ENCODE measurements around the gene OR8K5.
"Not testable (repeated sequence)": the region's sequence is repeated elsewhere in the genome, so short reads cannot be mapped to it uniquely, and the experiment has no call there.

OR8K5 gene

DNA sequence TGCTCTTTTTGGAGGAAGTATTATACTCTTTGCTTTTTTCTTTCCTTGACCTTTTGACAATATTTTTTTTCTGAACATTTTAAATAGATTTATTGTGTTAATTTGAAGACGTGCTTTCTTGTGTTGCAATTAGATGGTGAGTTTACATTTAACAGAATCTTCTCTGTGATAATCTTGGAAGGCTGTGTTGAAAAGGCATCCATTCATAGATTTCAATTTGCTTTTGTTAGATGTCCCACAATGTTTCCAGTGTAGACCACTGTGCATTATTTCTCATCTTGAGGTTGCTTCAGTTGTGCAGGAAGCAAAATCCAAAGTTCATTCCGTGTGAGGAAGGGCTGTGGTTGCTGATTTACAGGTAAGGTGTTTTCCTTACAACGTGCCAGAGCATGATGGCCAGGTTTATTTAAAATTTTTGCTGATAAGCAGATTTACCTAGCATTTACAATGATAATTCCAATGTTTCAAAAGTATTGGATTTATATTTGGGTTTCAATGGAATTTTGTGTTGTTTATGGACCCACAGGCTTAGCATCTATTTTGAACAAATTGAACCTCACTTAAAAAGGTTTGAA, 12.2 kb upstream of the OR8K5 start:
- H3K36me3 ChIP-seq (ENCODE audit: control insufficient read depth, low read length), result no peaks in the 10 kb centered on the region
- no peaks in the 10 kb centered on the region for H3K9me3 ChIP-seq (ENCODE audit: control insufficient read depth, insufficient read depth, low read length)
- no peak overlapping the region for H3K4me2 ChIP-seq (ENCODE audit: low read length)
- no peaks in the 10 kb centered on the region for H3F3A ChIP-seq (ENCODE audit: control insufficient read depth, insufficient read depth)
- no peaks in the 10 kb centered on the region for H3K9me2 ChIP-seq (replicated peaks; ENCODE audit: control insufficient read depth, low read length)
- H3K79me2 ChIP-seq (ENCODE audit: control insufficient read depth, low read length), result no peaks in the 10 kb centered on the region
- no peaks in the 10 kb centered on the region for H3K4me1 ChIP-seq (ENCODE audit: control insufficient read depth, low read length)
- H3K27me3 ChIP-seq (ENCODE audit: control insufficient read depth, low read length), result no peaks in the 10 kb centered on the region
- no peak overlapping the region for H3K27ac ChIP-seq (ENCODE audit: low read depth, low read length)
- H4K20me1 ChIP-seq (ENCODE audit: control insufficient read depth, insufficient read depth, low read depth, low read length), result no peaks in the 10 kb centered on the region
- TF ChIP-seq, protein P1, sequence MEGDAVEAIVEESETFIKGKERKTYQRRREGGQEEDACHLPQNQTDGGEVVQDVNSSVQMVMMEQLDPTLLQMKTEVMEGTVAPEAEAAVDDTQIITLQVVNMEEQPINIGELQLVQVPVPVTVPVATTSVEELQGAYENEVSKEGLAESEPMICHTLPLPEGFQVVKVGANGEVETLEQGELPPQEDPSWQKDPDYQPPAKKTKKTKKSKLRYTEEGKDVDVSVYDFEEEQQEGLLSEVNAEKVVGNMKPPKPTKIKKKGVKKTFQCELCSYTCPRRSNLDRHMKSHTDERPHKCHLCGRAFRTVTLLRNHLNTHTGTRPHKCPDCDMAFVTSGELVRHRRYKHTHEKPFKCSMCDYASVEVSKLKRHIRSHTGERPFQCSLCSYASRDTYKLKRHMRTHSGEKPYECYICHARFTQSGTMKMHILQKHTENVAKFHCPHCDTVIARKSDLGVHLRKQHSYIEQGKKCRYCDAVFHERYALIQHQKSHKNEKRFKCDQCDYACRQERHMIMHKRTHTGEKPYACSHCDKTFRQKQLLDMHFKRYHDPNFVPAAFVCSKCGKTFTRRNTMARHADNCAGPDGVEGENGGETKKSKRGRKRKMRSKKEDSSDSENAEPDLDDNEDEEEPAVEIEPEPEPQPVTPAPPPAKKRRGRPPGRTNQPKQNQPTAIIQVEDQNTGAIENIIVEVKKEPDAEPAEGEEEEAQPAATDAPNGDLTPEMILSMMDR (IDR thresholded peaks at IDR 0.05; ENCODE audit: low read depth, low read length, poor library complexity, severe bottlenecking), result no peak
- no peak for TF ChIP-seq EZH2phosphoT487 (IDR thresholded peaks at IDR 0.05; ENCODE audit: borderline replicate concordance, low read length)
- no peak overlapping the region for H3K4me3 ChIP-seq (ENCODE audit: low read length)

DNA sequence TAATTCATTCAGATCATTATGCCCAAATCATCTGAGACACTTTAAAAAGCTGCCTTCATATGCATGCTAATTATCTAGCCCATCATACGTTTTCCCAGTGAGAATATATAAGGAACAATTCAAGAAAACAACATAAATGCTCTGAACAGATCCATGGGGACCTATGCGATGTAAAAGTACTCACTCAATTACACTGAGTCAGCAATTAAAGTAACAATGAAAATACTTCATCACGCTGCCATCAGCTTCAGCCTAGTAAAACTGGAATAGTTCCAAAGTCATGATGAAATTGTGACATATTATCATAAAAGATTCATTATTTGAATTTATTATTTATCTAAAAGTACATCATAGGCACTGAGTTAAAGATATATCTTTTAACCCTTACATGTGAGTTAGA, 3.7 kb upstream of the OR8K5 start:
- TF ChIP-seq EZH2phosphoT487 (IDR thresholded peaks at IDR 0.05; ENCODE audit: borderline replicate concordance, low read length), result no peak
- TF ChIP-seq, protein P1 (IDR thresholded peaks at IDR 0.05; ENCODE audit: low read depth, low read length, poor library complexity, severe bottlenecking), result no peak
- H3K79me2 ChIP-seq (ENCODE audit: control insufficient read depth, low read length), result no peaks in the 10 kb centered on the region
- H3F3A ChIP-seq (ENCODE audit: control insufficient read depth, insufficient read depth), result no peaks in the 10 kb centered on the region
- H3K36me3 ChIP-seq (ENCODE audit: control insufficient read depth, low read length), result no peaks in the 10 kb centered on the region
- no peak overlapping the region for H3K4me3 ChIP-seq (ENCODE audit: low read length)
- H3K4me1 ChIP-seq (ENCODE audit: control insufficient read depth, low read length), result no peaks in the 10 kb centered on the region
- no peaks in the 10 kb centered on the region for H3K9me2 ChIP-seq (replicated peaks; ENCODE audit: control insufficient read depth, low read length)
- no peaks in the 10 kb centered on the region for H4K20me1 ChIP-seq (ENCODE audit: control insufficient read depth, insufficient read depth, low read depth, low read length)
- H3K9me3 ChIP-seq (ENCODE audit: control insufficient read depth, insufficient read depth, low read length), result no peaks in the 10 kb centered on the region
- H3K4me2 ChIP-seq (ENCODE audit: low read length), result no peak overlapping the region
- H3K27me3 ChIP-seq (ENCODE audit: control insufficient read depth, low read length), result no peaks in the 10 kb centered on the region
- H3K27ac ChIP-seq (ENCODE audit: low read depth, low read length), result no peak overlapping the region

- Histone ChIP-seq H3K79me2 (ENCODE audit: control insufficient read depth, low read length) (no peaks in the 10 kb centered on the region), H3K9me2 (replicated peaks; ENCODE audit: control insufficient read depth, low read length) (no peaks in the 10 kb centered on the region), H3K4me2 (ENCODE audit: low read length) (no peak overlapping the region), H3F3A (ENCODE audit: control insufficient read depth, insufficient read depth) (no peaks in the 10 kb centered on the region), H3K4me1 (ENCODE audit: control insufficient read depth, low read length) (no peaks in the 10 kb centered on the region), H3K9me3 (ENCODE audit: control insufficient read depth, insufficient read depth, low read length) (peaks cover 10% of the 10 kb centered on the region; the same call in 1 of the 2 replicates), H4K20me1 (ENCODE audit: control insufficient read depth, insufficient read depth, low read depth, low read length) (no peaks in the 10 kb centered on the region), H3K27ac (ENCODE audit: low read depth, low read length) (no peak overlapping the region), H3K36me3 (ENCODE audit: control insufficient read depth, low read length) (no peaks in the 10 kb centered on the region), H3K27me3 (ENCODE audit: control insufficient read depth, low read length) (no peaks in the 10 kb centered on the region), H3K4me3 (ENCODE audit: low read length) (no peak overlapping the region)
- no peak for TF ChIP-seq EZH2phosphoT487 (IDR thresholded peaks at IDR 0.05; ENCODE audit: borderline replicate concordance, low read length)
Observed at GRCh38 chr11:56152333-56152732, 7.8 kb downstream of the OR8K5 start.

GRCh38 chr11:56151376-56151775, 8.7 kb downstream of the OR8K5 start:
- H3K27me3 ChIP-seq (ENCODE audit: control insufficient read depth, low read length), result no peaks in the 10 kb centered on the region
- no peaks in the 10 kb centered on the region for H3K79me2 ChIP-seq (ENCODE audit: control insufficient read depth, low read length)
- H3K27ac ChIP-seq (ENCODE audit: low read depth, low read length), result no peak overlapping the region
- no peak overlapping the region for H3K4me3 ChIP-seq (ENCODE audit: low read length)
- H4K20me1 ChIP-seq (ENCODE audit: control insufficient read depth, insufficient read depth, low read depth, low read length), result no peaks in the 10 kb centered on the region
- H3K9me2 ChIP-seq (replicated peaks; ENCODE audit: control insufficient read depth, low read length), result no peaks in the 10 kb centered on the region
- H3K9me3 ChIP-seq (ENCODE audit: control insufficient read depth, insufficient read depth, low read length), result peaks cover 10% of the 10 kb centered on the region; the same call in 1 of the 2 replicates
- no peaks in the 10 kb centered on the region for H3F3A ChIP-seq (ENCODE audit: control insufficient read depth, insufficient read depth)
- H3K4me2 ChIP-seq (ENCODE audit: low read length), result no peak overlapping the region
- TF ChIP-seq EZH2phosphoT487 (IDR thresholded peaks at IDR 0.05; ENCODE audit: borderline replicate concordance, low read length), result no peak
- TF ChIP-seq, protein P1 (IDR thresholded peaks at IDR 0.05; ENCODE audit: low read depth, low read length, poor library complexity, severe bottlenecking), result no peak
- no peaks in the 10 kb centered on the region for H3K36me3 ChIP-seq (ENCODE audit: control insufficient read depth, low read length)
- no peaks in the 10 kb centered on the region for H3K4me1 ChIP-seq (ENCODE audit: control insufficient read depth, low read length)

DNA sequence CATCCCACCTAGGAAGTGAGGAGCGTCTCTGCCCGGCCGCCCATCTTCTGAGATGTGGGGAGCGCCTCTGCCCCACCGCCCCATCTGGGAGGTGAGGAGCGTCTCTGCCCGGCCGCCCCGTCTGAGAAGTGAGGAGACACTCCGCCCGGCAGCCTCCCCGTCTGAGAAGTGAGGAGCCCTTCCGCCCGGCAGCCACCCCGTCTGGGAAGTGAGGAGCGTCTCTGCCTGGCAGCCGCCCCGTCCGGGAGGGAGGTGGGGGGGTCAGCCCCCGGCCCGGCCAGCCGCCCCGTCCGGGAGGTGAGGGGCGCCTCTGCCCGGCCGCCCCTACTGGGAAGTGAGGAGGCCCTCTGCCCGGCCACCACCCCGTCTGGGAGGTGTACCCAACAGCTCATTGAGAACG, 16.4 kb downstream of the OR8K5 start:
- not testable (repeated sequence) for H3K36me3 ChIP-seq (ENCODE audit: control insufficient read depth, low read length); H4K20me1 ChIP-seq (ENCODE audit: control insufficient read depth, insufficient read depth, low read depth, low read length); H3F3A ChIP-seq (ENCODE audit: control insufficient read depth, insufficient read depth); H3K9me3 ChIP-seq (ENCODE audit: control insufficient read depth, insufficient read depth, low read length); H3K4me1 ChIP-seq (ENCODE audit: control insufficient read depth, low read length); H3K27me3 ChIP-seq (ENCODE audit: control insufficient read depth, low read length); H3K79me2 ChIP-seq (ENCODE audit: control insufficient read depth, low read length); H3K9me2 ChIP-seq (replicated peaks; ENCODE audit: control insufficient read depth, low read length); H3K4me2 ChIP-seq (ENCODE audit: low read length); H3K27ac ChIP-seq (ENCODE audit: low read depth, low read length); H3K4me3 ChIP-seq (ENCODE audit: low read length)

Measured in DOHH2 (cell line).